Ovary (tissue), 3 donors: ENCODE results near the gene ZNF524.

Source experiments
- EP300 ChIP-seq: sonication (generic); formaldehyde crosslinking; IDR thresholded peaks from one replicate; pipeline ENCODE4 v1.6.1; 2017; ENCODE audit warnings: antibody characterized with exemption
- TF ChIP-seq, protein P1 (sequence below), 3 donors: fragments of 450-650 bp in 2 of 3; fragments of 200-600 bp in 1 of 3; IDR thresholded peaks; one replicate each; pipeline versions ENCODE4 v1.5.1 to v1.8.0; 2016 to 2022; ENCODE audit warnings: antibody characterized with exemption in 3 of 3, mild to moderate bottlenecking in 1 of 3
- donor health status: DM: no; HTN: no; CAD: no.

DNA sequence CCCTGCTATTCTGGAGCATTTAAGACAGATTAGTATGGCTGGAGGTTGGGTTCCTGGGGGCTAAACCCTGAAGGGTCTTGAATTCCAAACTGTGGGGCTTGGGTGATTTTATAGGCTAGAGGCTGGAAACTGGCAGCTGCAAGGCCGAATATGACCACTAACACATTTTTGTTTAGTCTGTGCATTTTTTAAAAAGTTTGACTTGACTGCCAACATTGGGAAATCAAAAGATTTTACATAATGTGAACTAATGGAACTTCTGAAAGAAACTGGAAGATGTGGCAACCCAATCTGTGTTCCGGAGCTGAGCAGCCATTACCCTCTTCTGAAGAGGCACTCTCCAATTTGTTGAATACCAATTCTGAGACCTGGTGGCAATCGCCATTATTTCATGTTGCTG, 19.2 kb downstream of the ZNF524 start:
- TF ChIP-seq, protein P1, sequence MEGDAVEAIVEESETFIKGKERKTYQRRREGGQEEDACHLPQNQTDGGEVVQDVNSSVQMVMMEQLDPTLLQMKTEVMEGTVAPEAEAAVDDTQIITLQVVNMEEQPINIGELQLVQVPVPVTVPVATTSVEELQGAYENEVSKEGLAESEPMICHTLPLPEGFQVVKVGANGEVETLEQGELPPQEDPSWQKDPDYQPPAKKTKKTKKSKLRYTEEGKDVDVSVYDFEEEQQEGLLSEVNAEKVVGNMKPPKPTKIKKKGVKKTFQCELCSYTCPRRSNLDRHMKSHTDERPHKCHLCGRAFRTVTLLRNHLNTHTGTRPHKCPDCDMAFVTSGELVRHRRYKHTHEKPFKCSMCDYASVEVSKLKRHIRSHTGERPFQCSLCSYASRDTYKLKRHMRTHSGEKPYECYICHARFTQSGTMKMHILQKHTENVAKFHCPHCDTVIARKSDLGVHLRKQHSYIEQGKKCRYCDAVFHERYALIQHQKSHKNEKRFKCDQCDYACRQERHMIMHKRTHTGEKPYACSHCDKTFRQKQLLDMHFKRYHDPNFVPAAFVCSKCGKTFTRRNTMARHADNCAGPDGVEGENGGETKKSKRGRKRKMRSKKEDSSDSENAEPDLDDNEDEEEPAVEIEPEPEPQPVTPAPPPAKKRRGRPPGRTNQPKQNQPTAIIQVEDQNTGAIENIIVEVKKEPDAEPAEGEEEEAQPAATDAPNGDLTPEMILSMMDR (IDR thresholded peaks at IDR 0.05), result no peak
- TF ChIP-seq EP300, result no peak
